Heart left ventricle (tissue), 13 donors: Measurements from ENCODE around the gene FOXC1.

Experiments used
- POLR2A ChIP-seq, 2 donors: fragments of 450-650 bp; IDR thresholded peaks; one replicate each; pipeline ENCODE4 v1.6.1; 2017; ENCODE audit warnings: antibody characterized with exemption in 2 of 2, mild to moderate bottlenecking in 2 of 2, moderate library complexity in 2 of 2
- TF ChIP-seq, protein P1 (sequence below), 12 donors: fragments of 200-600 bp; sonication (generic) in 4 of 12; IDR thresholded peaks; one replicate each; pipeline versions ENCODE4 v1.5.0 to v1.8.0; 2018 to 2022; ENCODE audit warnings: antibody characterized with exemption in 12 of 12, mild to moderate bottlenecking in 5 of 12
- donor health status: ischemic (EF 13 %, LVEDD 7.1; RV severe dilation, severe dysfunction).
- donor health status: DM: no; HTN: yes; CAD: no.
- donor health status: DM: no; HTN: no; CAD: no.
- donor health status: ischemic (EF 25% LVEDD 6.9; RV normal size, moderate dysfunction).
- donor health status: ischemic (EF 25% LVEDD 5.7; RV mildly dilated, moderate dysfunction).
- donor health status: ischemic (EF 35%, LVEDD 5.7; RV mildly dilated, moderate dysfunction).
- donor health status: nonischemic (EF 11% LVEDD 7.7; RV severe dilation, severe dysfunction).
- donor health status: DM: yes; HTN: yes; CAD: no.
- donor health status: PGD.
- donor health status: ischemic (EF 29% LVEDD 5.4; RV normal size, mild dysfunction).
- donor health status: nonischemic (EF 23%, LVEDD 6.1; RV moderate dilation, normal function).

DNA sequence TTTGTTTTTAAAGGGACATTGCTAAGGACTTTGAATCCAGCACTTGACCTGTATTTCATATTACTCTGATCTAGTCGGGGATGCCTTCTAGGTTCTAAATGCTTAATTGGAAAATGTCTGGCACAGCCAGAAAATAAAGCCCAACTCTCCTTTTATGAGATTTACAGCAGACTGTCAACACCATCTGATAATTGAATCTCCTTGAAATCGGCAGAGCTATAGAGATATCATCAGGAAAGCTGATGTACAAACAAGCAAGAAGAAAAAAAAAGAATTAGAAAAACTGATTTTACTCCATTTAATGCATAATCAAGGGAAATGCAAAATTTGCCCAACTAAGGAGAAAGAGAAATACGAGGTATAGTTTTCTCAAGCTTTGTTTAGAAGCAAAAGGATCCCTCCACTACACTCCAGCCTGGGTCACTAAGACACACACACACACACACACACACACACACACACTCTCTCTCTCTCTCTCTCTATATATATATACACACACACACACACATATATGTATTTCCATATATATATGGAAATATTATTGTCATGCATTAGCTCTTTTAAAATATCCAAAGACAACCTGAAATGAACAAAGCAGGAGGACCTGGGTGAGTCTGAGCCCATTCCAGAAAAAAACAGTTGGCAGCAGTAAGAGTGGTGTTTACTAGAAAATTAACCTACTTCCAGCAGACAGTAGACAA lies 9.5 kb upstream of the FOXC1 start:
- TF ChIP-seq, protein P1, sequence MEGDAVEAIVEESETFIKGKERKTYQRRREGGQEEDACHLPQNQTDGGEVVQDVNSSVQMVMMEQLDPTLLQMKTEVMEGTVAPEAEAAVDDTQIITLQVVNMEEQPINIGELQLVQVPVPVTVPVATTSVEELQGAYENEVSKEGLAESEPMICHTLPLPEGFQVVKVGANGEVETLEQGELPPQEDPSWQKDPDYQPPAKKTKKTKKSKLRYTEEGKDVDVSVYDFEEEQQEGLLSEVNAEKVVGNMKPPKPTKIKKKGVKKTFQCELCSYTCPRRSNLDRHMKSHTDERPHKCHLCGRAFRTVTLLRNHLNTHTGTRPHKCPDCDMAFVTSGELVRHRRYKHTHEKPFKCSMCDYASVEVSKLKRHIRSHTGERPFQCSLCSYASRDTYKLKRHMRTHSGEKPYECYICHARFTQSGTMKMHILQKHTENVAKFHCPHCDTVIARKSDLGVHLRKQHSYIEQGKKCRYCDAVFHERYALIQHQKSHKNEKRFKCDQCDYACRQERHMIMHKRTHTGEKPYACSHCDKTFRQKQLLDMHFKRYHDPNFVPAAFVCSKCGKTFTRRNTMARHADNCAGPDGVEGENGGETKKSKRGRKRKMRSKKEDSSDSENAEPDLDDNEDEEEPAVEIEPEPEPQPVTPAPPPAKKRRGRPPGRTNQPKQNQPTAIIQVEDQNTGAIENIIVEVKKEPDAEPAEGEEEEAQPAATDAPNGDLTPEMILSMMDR (IDR thresholded peaks at IDR 0.05): no peak
- no peak for TF ChIP-seq POLR2A (IDR thresholded peaks at IDR 0.05)
